Measurements from ENCODE around the gene RTL5.

GRCh38 chrX:72083291-72083690 lies 48.4 kb downstream of the RTL5 start:
- TF ChIP-seq CTCF (IDR thresholded peaks at IDR 0.05; ENCODE audit: poor library complexity, severe bottlenecking), result no peak
- TF ChIP-seq, protein P1, sequence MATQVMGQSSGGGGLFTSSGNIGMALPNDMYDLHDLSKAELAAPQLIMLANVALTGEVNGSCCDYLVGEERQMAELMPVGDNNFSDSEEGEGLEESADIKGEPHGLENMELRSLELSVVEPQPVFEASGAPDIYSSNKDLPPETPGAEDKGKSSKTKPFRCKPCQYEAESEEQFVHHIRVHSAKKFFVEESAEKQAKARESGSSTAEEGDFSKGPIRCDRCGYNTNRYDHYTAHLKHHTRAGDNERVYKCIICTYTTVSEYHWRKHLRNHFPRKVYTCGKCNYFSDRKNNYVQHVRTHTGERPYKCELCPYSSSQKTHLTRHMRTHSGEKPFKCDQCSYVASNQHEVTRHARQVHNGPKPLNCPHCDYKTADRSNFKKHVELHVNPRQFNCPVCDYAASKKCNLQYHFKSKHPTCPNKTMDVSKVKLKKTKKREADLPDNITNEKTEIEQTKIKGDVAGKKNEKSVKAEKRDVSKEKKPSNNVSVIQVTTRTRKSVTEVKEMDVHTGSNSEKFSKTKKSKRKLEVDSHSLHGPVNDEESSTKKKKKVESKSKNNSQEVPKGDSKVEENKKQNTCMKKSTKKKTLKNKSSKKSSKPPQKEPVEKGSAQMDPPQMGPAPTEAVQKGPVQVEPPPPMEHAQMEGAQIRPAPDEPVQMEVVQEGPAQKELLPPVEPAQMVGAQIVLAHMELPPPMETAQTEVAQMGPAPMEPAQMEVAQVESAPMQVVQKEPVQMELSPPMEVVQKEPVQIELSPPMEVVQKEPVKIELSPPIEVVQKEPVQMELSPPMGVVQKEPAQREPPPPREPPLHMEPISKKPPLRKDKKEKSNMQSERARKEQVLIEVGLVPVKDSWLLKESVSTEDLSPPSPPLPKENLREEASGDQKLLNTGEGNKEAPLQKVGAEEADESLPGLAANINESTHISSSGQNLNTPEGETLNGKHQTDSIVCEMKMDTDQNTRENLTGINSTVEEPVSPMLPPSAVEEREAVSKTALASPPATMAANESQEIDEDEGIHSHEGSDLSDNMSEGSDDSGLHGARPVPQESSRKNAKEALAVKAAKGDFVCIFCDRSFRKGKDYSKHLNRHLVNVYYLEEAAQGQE (IDR thresholded peaks at IDR 0.05; ENCODE audit: borderline replicate concordance), result no peak
- TF ChIP-seq EZH2 (IDR thresholded peaks at IDR 0.05; ENCODE audit: borderline replicate concordance, insufficient read depth, low read length, poor library complexity, severe bottlenecking), result no peak
- TF ChIP-seq EP300 (conservative IDR thresholded peaks at IDR 0.05; ENCODE audit: poor library complexity, severe bottlenecking), result no peak
- TF ChIP-seq MXI1 (conservative IDR thresholded peaks at IDR 0.05; ENCODE audit: poor library complexity, severe bottlenecking), result no peak
